ENCODE measurements around the gene TMEM132D. TPM values are rescaled to one million over a fixed set of nuclear protein-coding genes. Genes with fewer than 3 reads are reported as not detected.

The TMEM132D gene
- total and polyA plus RNA-seq, 2 of the 8 experiments (the other 6 are each of a cell fraction or from before 2014, with no cell fraction given), result 3.5 to 10.1 TPM

DNA sequence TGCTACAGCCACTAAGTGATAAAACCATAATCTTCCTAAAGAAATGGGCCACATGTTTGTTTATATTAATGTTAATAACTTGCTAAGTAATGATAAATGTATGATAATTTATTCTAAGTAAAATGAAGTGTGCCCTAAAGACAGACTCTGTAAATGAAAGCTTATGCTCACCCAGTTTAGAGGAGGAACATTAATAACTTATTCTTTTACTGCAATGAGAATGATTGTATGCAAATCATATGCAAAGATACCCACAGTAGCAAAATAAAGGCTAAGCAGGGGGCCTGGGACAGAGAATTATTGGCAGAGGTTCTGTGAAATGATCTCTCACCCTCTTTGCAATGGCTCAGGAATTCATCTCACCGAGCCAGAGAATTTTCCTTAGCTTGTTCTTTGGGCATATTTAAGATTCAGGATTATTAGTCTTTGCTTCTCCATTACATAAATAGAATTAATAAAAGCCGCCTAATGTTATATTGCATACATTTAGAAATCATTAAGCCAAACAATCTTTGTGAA, 75.9 kb downstream of the TMEM132D start (continued):
- TF ChIP-seq, protein P1, sequence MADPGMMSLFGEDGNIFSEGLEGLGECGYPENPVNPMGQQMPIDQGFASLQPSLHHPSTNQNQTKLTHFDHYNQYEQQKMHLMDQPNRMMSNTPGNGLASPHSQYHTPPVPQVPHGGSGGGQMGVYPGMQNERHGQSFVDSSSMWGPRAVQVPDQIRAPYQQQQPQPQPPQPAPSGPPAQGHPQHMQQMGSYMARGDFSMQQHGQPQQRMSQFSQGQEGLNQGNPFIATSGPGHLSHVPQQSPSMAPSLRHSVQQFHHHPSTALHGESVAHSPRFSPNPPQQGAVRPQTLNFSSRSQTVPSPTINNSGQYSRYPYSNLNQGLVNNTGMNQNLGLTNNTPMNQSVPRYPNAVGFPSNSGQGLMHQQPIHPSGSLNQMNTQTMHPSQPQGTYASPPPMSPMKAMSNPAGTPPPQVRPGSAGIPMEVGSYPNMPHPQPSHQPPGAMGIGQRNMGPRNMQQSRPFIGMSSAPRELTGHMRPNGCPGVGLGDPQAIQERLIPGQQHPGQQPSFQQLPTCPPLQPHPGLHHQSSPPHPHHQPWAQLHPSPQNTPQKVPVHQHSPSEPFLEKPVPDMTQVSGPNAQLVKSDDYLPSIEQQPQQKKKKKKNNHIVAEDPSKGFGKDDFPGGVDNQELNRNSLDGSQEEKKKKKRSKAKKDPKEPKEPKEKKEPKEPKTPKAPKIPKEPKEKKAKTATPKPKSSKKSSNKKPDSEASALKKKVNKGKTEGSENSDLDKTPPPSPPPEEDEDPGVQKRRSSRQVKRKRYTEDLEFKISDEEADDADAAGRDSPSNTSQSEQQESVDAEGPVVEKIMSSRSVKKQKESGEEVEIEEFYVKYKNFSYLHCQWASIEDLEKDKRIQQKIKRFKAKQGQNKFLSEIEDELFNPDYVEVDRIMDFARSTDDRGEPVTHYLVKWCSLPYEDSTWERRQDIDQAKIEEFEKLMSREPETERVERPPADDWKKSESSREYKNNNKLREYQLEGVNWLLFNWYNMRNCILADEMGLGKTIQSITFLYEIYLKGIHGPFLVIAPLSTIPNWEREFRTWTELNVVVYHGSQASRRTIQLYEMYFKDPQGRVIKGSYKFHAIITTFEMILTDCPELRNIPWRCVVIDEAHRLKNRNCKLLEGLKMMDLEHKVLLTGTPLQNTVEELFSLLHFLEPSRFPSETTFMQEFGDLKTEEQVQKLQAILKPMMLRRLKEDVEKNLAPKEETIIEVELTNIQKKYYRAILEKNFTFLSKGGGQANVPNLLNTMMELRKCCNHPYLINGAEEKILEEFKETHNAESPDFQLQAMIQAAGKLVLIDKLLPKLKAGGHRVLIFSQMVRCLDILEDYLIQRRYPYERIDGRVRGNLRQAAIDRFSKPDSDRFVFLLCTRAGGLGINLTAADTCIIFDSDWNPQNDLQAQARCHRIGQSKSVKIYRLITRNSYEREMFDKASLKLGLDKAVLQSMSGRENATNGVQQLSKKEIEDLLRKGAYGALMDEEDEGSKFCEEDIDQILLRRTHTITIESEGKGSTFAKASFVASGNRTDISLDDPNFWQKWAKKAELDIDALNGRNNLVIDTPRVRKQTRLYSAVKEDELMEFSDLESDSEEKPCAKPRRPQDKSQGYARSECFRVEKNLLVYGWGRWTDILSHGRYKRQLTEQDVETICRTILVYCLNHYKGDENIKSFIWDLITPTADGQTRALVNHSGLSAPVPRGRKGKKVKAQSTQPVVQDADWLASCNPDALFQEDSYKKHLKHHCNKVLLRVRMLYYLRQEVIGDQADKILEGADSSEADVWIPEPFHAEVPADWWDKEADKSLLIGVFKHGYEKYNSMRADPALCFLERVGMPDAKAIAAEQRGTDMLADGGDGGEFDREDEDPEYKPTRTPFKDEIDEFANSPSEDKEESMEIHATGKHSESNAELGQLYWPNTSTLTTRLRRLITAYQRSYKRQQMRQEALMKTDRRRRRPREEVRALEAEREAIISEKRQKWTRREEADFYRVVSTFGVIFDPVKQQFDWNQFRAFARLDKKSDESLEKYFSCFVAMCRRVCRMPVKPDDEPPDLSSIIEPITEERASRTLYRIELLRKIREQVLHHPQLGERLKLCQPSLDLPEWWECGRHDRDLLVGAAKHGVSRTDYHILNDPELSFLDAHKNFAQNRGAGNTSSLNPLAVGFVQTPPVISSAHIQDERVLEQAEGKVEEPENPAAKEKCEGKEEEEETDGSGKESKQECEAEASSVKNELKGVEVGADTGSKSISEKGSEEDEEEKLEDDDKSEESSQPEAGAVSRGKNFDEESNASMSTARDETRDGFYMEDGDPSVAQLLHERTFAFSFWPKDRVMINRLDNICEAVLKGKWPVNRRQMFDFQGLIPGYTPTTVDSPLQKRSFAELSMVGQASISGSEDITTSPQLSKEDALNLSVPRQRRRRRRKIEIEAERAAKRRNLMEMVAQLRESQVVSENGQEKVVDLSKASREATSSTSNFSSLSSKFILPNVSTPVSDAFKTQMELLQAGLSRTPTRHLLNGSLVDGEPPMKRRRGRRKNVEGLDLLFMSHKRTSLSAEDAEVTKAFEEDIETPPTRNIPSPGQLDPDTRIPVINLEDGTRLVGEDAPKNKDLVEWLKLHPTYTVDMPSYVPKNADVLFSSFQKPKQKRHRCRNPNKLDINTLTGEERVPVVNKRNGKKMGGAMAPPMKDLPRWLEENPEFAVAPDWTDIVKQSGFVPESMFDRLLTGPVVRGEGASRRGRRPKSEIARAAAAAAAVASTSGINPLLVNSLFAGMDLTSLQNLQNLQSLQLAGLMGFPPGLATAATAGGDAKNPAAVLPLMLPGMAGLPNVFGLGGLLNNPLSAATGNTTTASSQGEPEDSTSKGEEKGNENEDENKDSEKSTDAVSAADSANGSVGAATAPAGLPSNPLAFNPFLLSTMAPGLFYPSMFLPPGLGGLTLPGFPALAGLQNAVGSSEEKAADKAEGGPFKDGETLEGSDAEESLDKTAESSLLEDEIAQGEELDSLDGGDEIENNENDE (IDR thresholded peaks at IDR 0.05; ENCODE audit: insufficient replicate concordance, low read length), result no peak
- no peak for TF ChIP-seq EP300 (IDR thresholded peaks at IDR 0.05; ENCODE audit: borderline replicate concordance in 1 of 2, low read depth in 2 of 2, low read length in 2 of 2)
- TF ChIP-seq YY1 (IDR thresholded peaks at IDR 0.05; ENCODE audit: low read depth, low read length), result no peak
- no peak for TF ChIP-seq TAF7 (optimal IDR thresholded peaks at IDR 0.05; ENCODE audit: borderline replicate concordance, low read depth, low read length)
- TF ChIP-seq TBP (IDR thresholded peaks at IDR 0.05; ENCODE audit: low read depth, low read length), result no peak
- no peak for TF ChIP-seq SIRT6 (IDR thresholded peaks at IDR 0.05; ENCODE audit: low read length)
- TF ChIP-seq GABPA (IDR thresholded peaks at IDR 0.05; ENCODE audit: borderline replicate concordance, insufficient read depth, low read length), result no peak
- TF ChIP-seq CEBPB (IDR thresholded peaks at IDR 0.05; ENCODE audit: low read depth, low read length), result no peak
- TF ChIP-seq JUND (IDR thresholded peaks at IDR 0.05; ENCODE audit: low read length), result no peak

Measured in H1 (cell line).